Measurements from ENCODE around the gene PCDH9.

DNA sequence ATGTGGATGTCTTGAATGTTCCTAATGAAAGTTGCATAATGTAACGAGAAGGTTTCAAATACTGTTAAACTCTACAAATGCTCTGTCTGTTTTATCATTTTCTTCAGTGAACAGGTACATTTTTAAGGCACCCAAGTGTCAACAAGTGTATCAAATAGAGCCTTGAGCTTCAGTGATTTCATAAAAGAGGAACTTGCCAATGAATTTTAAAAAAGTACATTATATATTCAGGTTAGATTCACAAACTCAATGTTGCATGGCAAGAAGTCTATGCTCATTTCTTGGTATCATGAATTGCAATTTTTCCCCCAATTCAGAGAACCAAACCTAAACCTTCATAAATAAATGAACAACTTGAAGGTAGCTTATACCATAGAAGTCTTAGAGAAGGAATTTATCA lies 838.8 kb downstream of the PCDH9 start:
- TF ChIP-seq, protein P1, sequence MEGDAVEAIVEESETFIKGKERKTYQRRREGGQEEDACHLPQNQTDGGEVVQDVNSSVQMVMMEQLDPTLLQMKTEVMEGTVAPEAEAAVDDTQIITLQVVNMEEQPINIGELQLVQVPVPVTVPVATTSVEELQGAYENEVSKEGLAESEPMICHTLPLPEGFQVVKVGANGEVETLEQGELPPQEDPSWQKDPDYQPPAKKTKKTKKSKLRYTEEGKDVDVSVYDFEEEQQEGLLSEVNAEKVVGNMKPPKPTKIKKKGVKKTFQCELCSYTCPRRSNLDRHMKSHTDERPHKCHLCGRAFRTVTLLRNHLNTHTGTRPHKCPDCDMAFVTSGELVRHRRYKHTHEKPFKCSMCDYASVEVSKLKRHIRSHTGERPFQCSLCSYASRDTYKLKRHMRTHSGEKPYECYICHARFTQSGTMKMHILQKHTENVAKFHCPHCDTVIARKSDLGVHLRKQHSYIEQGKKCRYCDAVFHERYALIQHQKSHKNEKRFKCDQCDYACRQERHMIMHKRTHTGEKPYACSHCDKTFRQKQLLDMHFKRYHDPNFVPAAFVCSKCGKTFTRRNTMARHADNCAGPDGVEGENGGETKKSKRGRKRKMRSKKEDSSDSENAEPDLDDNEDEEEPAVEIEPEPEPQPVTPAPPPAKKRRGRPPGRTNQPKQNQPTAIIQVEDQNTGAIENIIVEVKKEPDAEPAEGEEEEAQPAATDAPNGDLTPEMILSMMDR (IDR thresholded peaks at IDR 0.05; ENCODE audit: low read length), result no peak
- TF ChIP-seq EZH2 (IDR thresholded peaks at IDR 0.05; ENCODE audit: borderline replicate concordance, low read length), result no peak

All from OCI-LY1 (cell line).